HG02870 (cell line): ENCODE measurements around the gene CASP4.
A peak's percentile ranks its signal among the peaks of the same experiment; 100 is the strongest.
"Not testable (repeated sequence)": the region's sequence is repeated elsewhere in the genome, so short reads cannot be mapped to it uniquely, and the experiment has no call there.

Experiments
- ATAC-seq: cut with Tn5 transposase; IDR thresholded peaks from one replicate; pipeline ENCODE4 v1.9.1; 2021; ENCODE audit warnings: mild to moderate bottlenecking, moderate library complexity; ENCODE audit not compliant: unreplicated experiment

The CASP4 gene

GRCh38 chr11:104957280-104957679 is 11.1 kb downstream of the CASP4 start:
- ATAC-seq = no peak

- no peak for ATAC-seq
Observed at GRCh38 chr11:104956528-104956927, 11.8 kb downstream of the CASP4 start.

GRCh38 chr11:104946907-104947306 is 21.5 kb downstream of the CASP4 start:
- ATAC-seq = peak; percentile 96

- no peak for ATAC-seq
Observed at GRCh38 chr11:104944076-104944475, 24.3 kb downstream of the CASP4 start.

- ATAC-seq = no peak
Observed at GRCh38 chr11:104943561-104943960, 24.8 kb downstream of the CASP4 start.

- no peak for ATAC-seq
Observed at GRCh38 chr11:104934594-104934993, 33.8 kb downstream of the CASP4 start.

GRCh38 chr11:104934073-104934472 is 34.3 kb downstream of the CASP4 start:
- ATAC-seq = not testable (repeated sequence)

GRCh38 chr11:104928811-104929210 is 39.6 kb downstream of the CASP4 start:
- ATAC-seq = no peak

- no peak for ATAC-seq
Observed at GRCh38 chr11:104926771-104927611, 41.4 kb downstream of the CASP4 start.

- no peak for ATAC-seq
Observed at GRCh38 chr11:104925850-104926249, 42.5 kb downstream of the CASP4 start.

GRCh38 chr11:104918113-104918824 is 50.1 kb downstream of the CASP4 start:
- ATAC-seq = no peak

GRCh38 chr11:104917271-104918112 is 50.9 kb downstream of the CASP4 start:
- no peak for ATAC-seq

GRCh38 chr11:104916442-104916841 is 51.9 kb downstream of the CASP4 start:
- no peak for ATAC-seq

GRCh38 chr11:104912102-104912501 is 56.3 kb downstream of the CASP4 start:
- no peak for ATAC-seq

GRCh38 chr11:104908186-104908531 is 60.2 kb downstream of the CASP4 start:
- no peak for ATAC-seq

GRCh38 chr11:104907521-104908185 is 60.7 kb downstream of the CASP4 start:
- ATAC-seq = peak; percentile 79

- ATAC-seq = no peak
Observed at GRCh38 chr11:104905271-104905670, 63.1 kb downstream of the CASP4 start.

- no peak for ATAC-seq
Observed at GRCh38 chr11:104899226-104899625, 69.1 kb downstream of the CASP4 start.

- no peak for ATAC-seq
Observed at GRCh38 chr11:104898685-104899013, 69.7 kb downstream of the CASP4 start.

- ATAC-seq = peak; percentile 86
Observed at GRCh38 chr11:104897891-104898684, 70.3 kb downstream of the CASP4 start, which contains the start of gene CASP12. Gene CASP12 (minus strand): TSS chr11:104898460.
